ENCODE results near the gene SEZ6L2. TPM values are rescaled to one million over a fixed set of nuclear protein-coding genes. Genes with fewer than 3 reads are reported as not detected.

SEZ6L2 gene
- total and polyA plus RNA-seq, 9 of the 15 experiments (the other 6 are each of a cell fraction or from before 2014, with no cell fraction given): 0.10 to 2.1 (median 0.72) TPM

- TF ChIP-seq JUND (IDR thresholded peaks at IDR 0.05; ENCODE audit: borderline replicate concordance, low read depth, low read length) (no peak), JUND (tag; IDR thresholded peaks at IDR 0.05; ENCODE audit: borderline replicate concordance, low read depth, low read length) (no peak), CC2D1A (IDR thresholded peaks at IDR 0.05) (no peak), ZBTB2 (IDR thresholded peaks at IDR 0.05) (0 out of 2 replicates have a peak, but pooled peaks have one; percentile 14), THAP7 (CRISPR knock-in tag; IDR thresholded peaks at IDR 0.05) (no peak), ZNF75A (CRISPR knock-in tag; IDR thresholded peaks at IDR 0.05) (no peak), NEUROD1 (IDR thresholded peaks at IDR 0.05; ENCODE audit: borderline replicate concordance, low read depth, low read length, partially characterized antibody) (no peak), PCBP1 (IDR thresholded peaks at IDR 0.05; ENCODE audit: low read depth, low read length, poor library complexity, severe bottlenecking) (no peak), HDGF (IDR thresholded peaks at IDR 0.05) (peak; percentile 18; the same call in 1 of the 2 replicates), ZNF224 (CRISPR knock-in tag; IDR thresholded peaks at IDR 0.05) (0 out of 2 replicates have a peak, but pooled peaks have one; percentile 9), LEF1 (IDR thresholded peaks at IDR 0.05) (0 out of 2 replicates have a peak, but pooled peaks have one; percentile 7), ATF1 (CRISPR knock-in tag; IDR thresholded peaks at IDR 0.05) (no peak), ATF1 (tag; IDR thresholded peaks at IDR 0.05) (no peak), ZNF263 (CRISPR knock-in tag; IDR thresholded peaks at IDR 0.05; ENCODE audit: borderline replicate concordance) (0 out of 2 replicates have a peak, but pooled peaks have one; percentile 7)
Observed at GRCh38 chr16:29925105-29925756, 25.9 kb upstream of the SEZ6L2 start (continued).

All from K562 (cell line).